Hindlimb muscle (tissue), 1 donor: ENCODE data around the gene AP3S2. TPM values are rescaled to one million over a fixed set of nuclear protein-coding genes. Genes with fewer than 3 reads are reported as not detected.
A peak's percentile ranks its signal among the peaks of the same experiment; 100 is the strongest.
"Not testable (repeated sequence)": the region's sequence is repeated elsewhere in the genome, so short reads cannot be mapped to it uniquely, and the experiment has no call there.

ENCODE experiments used
- DNase-seq: peaks from one replicate; pipeline ENCODE4 v3.0.0-alpha.2; 2013
- polyA plus RNA-seq: library from polyadenylated mRNA; unstranded; fragments of 120-200 nt; gene quantifications from one replicate; pipeline ENCODE4 v1.2.1, GENCODE V29; 2013; ENCODE audit not compliant: insufficient read length

AP3S2 gene
- polyA plus RNA-seq, 1 donor, result 24.0 TPM

- no peak for DNase-seq
These were observed 9.4 kb upstream of the AP3S2 start for GRCh38 chr15:89903015-89903857.

DNA sequence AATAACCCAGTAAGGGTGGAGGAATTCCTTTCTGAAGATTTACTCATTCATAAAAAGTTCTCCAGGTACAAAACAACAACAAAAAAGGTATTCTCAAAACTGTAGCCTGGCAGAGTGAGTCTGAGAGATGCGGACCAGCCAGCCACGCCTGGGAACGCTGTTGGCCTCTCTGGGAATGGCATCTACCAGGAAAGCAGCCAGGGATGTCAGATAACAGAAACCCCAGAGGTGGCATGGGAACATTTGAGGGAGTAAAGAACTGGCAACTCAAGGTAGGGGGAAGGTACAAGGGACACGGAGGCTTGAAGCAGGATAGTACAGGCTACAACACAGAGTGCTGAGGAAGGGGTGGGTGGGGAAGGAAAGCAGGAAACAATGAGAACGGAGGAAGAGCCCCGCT is 7.1 kb upstream of the AP3S2 start:
- DNase-seq, result no peak

DNA sequence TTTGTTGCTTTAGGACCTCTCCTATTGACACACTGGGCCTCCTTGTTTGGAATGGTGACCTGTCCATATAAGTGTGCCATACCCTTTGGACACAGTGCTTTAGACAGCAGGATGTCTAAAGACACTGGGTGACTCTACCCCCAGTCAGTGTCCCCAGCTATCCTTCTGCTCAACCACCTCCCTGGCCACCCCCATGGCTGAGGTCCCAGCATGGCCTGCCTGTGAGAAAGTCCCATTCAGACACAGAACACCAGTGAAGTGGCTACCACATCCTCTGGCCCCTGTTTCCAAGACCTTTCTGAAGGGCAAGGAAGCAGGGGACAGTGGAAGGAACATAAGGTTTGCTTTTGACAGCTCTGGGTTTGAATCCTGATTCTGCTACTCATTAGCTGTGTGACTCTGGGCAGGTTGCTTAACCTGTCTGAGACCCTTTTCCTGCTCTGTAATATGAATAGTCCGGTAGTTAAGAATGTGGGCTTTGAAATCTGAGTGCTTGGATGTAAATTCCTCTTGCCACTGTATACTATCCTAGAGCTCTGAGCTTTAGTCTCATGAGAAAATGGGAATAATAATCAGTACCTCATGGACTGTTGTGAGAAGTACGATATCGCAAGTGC is 6.3 kb upstream of the AP3S2 start:
- DNase-seq, result no peak

DNA sequence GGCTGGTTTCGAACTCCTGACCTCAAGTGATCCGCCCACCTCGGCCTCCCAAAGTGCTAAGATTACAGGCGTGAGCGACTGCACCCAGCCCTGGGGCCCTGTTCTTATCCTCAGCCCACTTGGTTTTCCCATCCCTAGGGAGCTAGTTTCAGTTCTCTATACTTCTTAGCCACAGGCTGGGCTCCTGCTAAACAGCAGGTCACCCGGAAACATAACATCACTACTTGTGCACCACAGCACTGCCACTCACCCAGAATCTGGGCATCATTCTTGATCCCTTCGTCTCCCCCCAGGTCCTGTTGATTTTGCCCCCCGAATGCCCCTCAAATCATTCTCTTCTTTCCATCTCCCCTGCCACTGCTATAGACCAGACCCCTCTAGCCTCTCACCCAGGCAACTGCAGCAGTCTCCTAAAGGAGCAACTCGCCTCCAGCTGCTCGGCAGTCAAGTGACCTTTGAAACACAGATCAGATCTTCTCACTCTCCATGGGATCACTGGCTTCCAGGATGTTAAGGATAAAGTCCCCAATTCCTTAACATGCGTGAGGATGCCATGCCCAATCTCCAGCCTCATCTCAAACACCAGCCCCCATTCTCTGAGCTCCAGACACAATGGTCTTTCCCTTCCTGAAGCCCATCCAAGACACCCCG is 5.6 kb upstream of the AP3S2 start:
- DNase-seq, result no peak

DNA sequence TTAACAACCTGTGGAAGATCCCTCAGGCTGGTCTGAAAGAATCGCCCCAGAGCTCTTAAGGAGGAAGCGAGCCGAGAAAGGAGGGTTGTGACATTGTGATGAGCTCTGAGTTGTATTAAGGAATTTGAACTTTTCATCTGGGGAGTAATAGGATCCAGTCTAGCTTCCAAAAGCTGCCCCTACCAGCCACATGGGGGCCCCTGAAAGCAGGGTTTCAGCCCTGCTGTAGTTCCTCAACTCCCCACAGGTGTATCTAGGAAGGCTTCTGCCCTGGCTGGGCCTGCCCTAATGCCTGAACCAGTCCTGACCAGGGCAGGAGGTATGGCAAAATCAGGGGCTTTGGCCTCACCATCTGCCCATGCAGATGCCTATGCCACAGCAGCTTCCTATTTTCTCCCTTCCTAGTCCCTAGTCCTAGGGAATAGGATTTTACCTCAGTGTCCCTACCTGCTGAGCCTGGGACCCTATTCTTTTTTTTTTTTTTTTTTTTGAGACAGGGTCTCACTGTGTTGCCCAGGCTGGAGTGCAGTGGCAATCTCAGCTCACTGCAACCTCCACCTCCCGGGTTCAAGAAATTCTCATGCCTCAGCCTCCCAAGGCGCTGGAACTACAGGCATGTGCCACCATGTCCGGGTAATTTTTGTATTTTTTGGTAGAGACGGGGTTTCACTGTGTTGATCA is 5.0 kb upstream of the AP3S2 start:
- DNase-seq, result no peak

DNA sequence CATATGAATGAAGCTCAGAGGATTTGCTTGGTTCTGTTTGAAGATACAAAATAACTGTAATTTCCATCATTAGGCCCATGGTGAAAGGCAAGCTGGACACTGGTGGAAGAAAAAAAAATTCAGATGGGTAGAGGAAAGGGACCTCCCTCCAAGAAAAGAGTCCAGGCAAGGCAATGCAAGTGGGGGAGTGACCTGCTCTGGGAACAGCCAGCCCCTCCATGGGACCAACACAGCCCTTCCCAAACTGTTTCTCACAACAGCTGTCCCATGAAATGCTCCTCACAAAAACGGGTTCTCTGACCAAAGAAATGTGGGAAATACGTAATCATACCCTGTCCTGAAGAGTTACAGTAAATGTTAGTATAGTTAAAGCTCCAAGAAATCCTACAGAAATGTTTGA is 4.4 kb upstream of the AP3S2 start:
- DNase-seq, result no peak

- no peak for DNase-seq
These were observed 767 bp downstream of the AP3S2 start for GRCh38 chr15:89893027-89893426.

GRCh38 chr15:89888214-89888804 is 5.5 kb downstream of the AP3S2 start:
- peak; percentile 14 for DNase-seq

DNA sequence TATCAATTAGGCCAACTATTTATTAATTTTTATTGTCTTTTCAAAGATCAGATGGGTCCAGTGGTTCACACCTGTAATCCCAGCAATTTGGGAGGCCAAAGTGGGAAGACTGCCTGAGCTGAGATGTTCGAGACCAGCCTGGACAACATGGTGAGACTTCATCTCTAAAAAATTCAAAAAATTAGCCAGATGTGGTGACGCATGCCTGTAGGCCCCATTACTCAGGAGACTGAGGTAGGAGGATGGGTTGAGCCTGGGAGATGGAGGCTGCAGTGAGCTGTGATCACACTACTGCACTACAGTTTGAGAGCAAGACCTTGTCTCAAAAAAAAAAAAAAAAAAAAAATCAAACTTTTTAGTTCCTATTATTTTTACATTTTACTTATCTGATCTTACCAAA is 8.2 kb downstream of the AP3S2 start:
- DNase-seq, result no peak

DNA sequence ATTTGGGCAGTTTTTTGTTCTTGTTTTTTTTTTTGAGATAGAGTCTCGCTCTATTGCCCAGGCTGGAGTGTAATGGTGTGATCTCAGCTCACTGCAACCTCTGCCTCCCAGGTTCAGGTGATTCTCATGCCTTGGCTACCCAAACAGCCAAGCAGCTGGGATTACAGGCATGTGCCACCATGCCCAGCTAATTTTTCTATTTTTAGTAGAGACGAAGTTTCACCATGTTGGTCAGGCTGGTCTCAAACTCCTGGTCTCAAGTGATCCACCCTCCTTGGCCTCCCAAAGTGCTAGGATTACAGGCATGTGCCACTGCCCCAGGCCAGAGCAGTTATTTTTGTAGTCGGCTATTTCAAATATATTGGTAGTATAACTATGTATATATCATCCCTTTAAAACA is 8.6 kb downstream of the AP3S2 start:
- not testable (repeated sequence) for DNase-seq

DNA sequence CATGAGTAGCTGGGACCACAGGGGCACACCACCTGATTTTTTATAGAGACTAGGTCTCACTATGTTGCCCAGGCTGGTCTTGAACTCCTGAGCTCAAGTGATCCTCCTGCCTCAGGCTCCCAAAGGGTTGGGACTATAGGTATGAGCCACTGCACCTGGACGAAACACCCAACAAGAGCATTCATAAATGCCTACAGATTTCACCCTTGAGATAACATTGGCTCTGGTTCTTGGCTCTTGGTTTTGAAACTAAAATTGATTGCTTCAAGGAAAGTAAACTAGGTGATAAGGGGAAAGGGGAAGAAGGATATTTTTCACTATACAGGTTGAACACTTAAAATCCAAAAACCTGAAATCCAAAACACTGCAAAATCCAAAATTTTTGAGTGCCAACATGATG is 10.3 kb downstream of the AP3S2 start:
- no peak for DNase-seq

DNA sequence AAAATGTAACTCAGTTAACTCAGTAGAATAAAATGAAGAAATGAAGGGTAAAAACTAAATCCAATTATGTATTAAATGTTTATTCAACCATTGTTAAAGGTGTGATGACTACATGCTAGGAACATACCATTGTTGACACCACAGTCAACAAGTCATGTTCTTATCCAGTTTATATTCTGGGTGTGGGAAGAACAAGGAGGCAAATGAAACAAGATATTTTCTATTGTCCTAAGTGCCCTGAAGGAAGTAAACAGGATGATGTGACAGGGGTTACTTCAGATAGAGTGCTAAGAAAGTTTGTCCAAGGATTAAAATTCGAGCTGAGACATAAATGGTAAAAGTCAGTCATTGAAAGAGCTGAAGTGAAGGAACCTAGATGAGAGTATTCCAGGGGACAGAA is 13.1 kb downstream of the AP3S2 start:
- no peak for DNase-seq

- DNase-seq, result no peak
These were observed 15.5 kb downstream of the AP3S2 start for GRCh38 chr15:89878323-89878722.

DNA sequence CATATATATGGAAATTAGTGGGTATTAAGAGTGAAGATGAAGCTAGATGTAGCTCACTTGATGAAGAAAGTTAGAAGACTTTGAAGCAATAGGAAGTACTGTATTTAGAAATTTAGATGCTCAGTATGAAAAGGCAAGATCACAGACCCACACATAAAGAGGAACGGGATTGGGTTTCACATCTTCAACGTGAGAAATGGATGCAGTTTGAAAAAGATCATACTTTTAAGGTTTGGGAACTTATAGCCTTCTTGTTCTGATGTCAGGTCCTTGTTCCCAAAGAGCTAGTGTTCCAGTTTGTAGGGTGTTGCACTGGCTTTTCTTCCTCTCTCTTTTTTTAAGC is 16.7 kb downstream of the AP3S2 start:
- DNase-seq, result no peak

- no peak for DNase-seq
These were observed 17.3 kb downstream of the AP3S2 start for GRCh38 chr15:89876396-89877082.

DNA sequence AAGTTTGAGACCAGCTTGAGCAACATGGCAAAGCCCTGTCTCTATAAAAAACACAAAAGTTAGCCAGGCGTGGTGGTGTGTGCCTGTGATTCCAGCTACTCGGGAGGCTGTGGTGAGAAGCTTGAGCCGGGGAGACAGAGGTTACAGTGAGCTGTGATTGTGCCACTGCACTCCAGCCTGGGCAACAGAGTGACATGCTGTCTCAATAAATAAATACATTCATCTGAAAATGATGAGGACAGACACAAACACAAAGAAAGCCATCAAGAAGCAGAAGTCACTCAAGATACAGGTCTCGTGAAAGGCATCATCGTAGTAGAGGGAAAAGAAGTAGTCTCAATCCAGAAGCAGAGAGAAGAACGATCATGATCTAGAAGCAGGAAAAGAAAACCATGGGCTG is 18.1 kb downstream of the AP3S2 start:
- no peak for DNase-seq

DNA sequence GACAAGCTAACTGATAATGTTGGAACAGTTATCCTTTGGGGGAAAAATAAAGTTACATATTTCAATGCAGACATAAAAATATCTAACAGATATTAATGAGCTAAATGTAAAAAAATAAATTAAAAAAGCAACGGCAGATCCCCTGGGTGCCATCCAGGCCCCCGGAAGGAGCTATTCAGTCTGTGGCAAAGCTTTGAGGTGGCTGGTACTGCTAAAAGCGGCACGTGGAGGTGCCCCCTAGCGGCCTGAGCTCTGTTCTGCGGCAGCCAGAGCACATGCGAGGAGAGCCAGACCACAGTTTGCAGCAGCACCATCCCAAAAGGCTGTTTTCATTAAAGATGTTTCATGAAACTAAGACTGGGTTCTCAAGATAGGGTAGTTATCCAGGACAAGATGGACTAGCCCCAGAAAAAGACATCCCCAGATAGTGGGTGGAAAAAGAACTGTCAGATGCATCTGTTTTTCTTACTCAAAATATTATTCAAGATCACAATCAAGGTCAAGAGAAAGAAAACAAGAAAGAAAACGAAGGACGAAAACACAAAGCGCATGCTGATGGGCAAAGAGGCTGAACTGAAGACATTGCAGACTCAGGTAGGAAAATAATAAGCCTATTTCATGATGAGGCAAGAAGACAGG is 18.7 kb downstream of the AP3S2 start:
- peak; percentile 76 for DNase-seq

DNA sequence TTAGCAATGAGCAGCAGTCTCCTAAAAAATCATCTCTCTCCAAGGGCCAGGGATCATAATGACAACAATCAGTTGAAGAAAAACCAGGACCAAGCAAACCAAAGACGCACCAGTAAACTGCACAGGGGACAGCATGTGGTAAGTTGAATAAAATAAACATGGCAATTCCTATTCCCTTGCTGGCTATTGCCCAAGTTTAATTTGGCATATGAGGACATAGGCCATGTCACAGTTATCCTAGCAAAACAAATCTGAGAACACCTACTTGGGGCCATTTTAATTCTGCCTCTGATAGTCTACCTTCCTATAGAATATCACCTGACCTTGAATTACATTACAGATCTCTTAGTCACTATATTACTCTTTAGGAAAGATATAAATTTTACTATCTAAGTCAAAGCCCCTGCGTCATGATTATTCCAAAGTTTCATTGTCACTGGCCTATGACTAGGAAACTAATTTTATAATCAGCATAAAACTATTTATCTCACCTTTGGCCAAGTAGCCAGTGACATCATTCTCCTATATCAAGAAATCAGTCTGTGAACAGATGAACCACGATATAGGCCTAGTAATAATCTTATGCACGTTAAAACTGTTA is 23.0 kb downstream of the AP3S2 start:
- no peak for DNase-seq

- DNase-seq, result no peak
These were observed 23.8 kb downstream of the AP3S2 start for GRCh38 chr15:89870006-89870405.

- DNase-seq, result not testable (repeated sequence)
These were observed 24.3 kb downstream of the AP3S2 start for GRCh38 chr15:89869490-89869889.
